ENCODE results near the gene CCDC157. TPM values are rescaled to one million over a fixed set of nuclear protein-coding genes. Genes with fewer than 3 reads are reported as not detected.

The CCDC157 gene
- total and polyA plus RNA-seq, 4 donors, result 0.53 to 1.4 (median 0.98) TPM

DNA sequence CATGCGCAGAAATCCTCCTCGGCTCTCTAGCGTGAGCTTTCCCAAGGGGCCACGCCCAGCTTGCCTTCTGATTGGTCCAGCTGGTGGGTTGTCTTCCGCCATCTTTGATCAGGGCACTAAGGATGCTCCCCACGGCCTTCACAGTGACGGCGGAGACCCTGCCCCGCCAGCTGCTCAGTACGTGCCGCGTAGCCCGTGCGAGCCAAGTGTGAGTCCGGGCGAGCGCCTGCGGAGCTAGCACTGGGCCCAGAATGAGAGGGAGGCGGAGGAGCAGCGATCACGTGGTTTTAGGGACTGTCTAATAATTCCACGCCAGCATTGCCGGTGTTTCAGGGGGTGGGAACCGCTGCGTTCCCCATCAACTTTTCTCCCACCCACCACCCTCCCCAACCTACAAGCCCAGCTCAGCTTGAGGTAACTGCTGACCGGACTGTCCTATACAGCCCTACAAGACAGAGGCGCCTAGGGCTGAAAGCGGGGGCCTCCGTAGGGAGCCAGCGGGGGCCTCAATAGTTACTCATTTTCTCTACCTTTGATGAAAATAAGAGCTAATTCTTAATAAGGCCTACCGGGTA, 67.2 kb downstream of the CCDC157 start (continued):
- TF ChIP-seq REST (IDR thresholded peaks at IDR 0.05) (peak; percentile 89), TAF1 (conservative IDR thresholded peaks at IDR 0.05) (peak; percentile 73), YY1 (IDR thresholded peaks at IDR 0.05) (peak; percentile 100), HNF4A (conservative IDR thresholded peaks at IDR 0.05) (peak in 1 of 2 donors; percentile 48), EGR1 (IDR thresholded peaks at IDR 0.05; ENCODE audit: low read depth in 2 of 2) (peak; percentile 43 to 77), NR2F2 (IDR thresholded peaks at IDR 0.05) (peak; percentile 88), RXRA (IDR thresholded peaks at IDR 0.05) (peak; percentile 66 to 75), JUND (IDR thresholded peaks at IDR 0.05) (no peak)

- Histone ChIP-seq H3K4me1 (ENCODE audit: control insufficient read depth in 4 of 4, insufficient read depth in 4 of 4, low read length in 3 of 4) (peaks cover 8 to 63% (median 49%) of the 10 kb centered on the region in 4 donors), H3K36me3 (ENCODE audit: control insufficient read depth in 4 of 4, insufficient read depth in 3 of 4, low read depth in 1 of 4, low read length in 3 of 4) (peaks cover 0 to 6% (median 2%) of the 10 kb centered on the region in 4 donors), H3K27ac (ENCODE audit: low read depth in 1 of 2, low read length in 2 of 2) (peak overlapping the region; percentile 97 to 99), H3K9ac (ENCODE audit: low read depth in 1 of 2, low read length in 2 of 2) (peak overlapping the region; percentile 57 to 67), H3K9me3 (ENCODE audit: control insufficient read depth in 4 of 4, low read length in 3 of 4) (no peaks in the 10 kb centered on the region), H3K4me3 (ENCODE audit: low read depth in 1 of 3, low read length in 3 of 3) (peak overlapping the region in 2 of 3 donors; percentile 0 to 64), H3K27me3 (ENCODE audit: control insufficient read depth in 4 of 4, insufficient read depth in 4 of 4, low read length in 3 of 4) (no peaks in the 10 kb centered on the region)
- WGBS, result 24% methylated on average over 20 of the region's 20 CpGs
- DNase-seq (ENCODE audit: low spot score), result no peak
- TF ChIP-seq CTCF (IDR thresholded peaks at IDR 0.05; ENCODE audit: low read depth, low read length, missing input control), result peak; percentile 14
- TF ChIP-seq JUND (IDR thresholded peaks at IDR 0.05), result no peak
These were observed 67.9 kb downstream of the CCDC157 start for GRCh38 chr22:30424534-30425326.

- Histone ChIP-seq H3K9ac (ENCODE audit: low read depth in 1 of 2, low read length in 2 of 2) (peak overlapping the region; percentile 25 to 67), H3K27ac (ENCODE audit: low read depth in 1 of 2, low read length in 2 of 2) (peak overlapping the region; percentile 85 to 97), H3K9me3 (ENCODE audit: control insufficient read depth in 4 of 4, low read length in 3 of 4) (no peaks in the 10 kb centered on the region), H3K4me3 (ENCODE audit: low read depth in 1 of 3, low read length in 3 of 3) (peak overlapping the region; percentile 55 to 64 (median 60)), H3K4me1 (ENCODE audit: control insufficient read depth in 4 of 4, insufficient read depth in 4 of 4, low read length in 3 of 4) (peaks cover 5 to 58% (median 45%) of the 10 kb centered on the region in 4 donors), H3K36me3 (ENCODE audit: control insufficient read depth in 4 of 4, insufficient read depth in 3 of 4, low read depth in 1 of 4, low read length in 3 of 4) (peaks cover 0 to 5% (median 2%) of the 10 kb centered on the region in 4 donors), H3K27me3 (ENCODE audit: control insufficient read depth in 4 of 4, insufficient read depth in 4 of 4, low read length in 3 of 4) (no peaks in the 10 kb centered on the region)
- no peak for TF ChIP-seq FOXA2 (IDR thresholded peaks at IDR 0.05)
- TF ChIP-seq RXRA (IDR thresholded peaks at IDR 0.05), result no peak
- no peak for TF ChIP-seq CTCF (IDR thresholded peaks at IDR 0.05; ENCODE audit: low read depth, low read length, missing input control)
- TF ChIP-seq HNF4G (IDR thresholded peaks at IDR 0.05), result no peak
- TF ChIP-seq, protein P1, sequence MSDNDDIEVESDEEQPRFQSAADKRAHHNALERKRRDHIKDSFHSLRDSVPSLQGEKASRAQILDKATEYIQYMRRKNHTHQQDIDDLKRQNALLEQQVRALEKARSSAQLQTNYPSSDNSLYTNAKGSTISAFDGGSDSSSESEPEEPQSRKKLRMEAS (IDR thresholded peaks at IDR 0.05), result no peak
- TF ChIP-seq, protein P2, sequence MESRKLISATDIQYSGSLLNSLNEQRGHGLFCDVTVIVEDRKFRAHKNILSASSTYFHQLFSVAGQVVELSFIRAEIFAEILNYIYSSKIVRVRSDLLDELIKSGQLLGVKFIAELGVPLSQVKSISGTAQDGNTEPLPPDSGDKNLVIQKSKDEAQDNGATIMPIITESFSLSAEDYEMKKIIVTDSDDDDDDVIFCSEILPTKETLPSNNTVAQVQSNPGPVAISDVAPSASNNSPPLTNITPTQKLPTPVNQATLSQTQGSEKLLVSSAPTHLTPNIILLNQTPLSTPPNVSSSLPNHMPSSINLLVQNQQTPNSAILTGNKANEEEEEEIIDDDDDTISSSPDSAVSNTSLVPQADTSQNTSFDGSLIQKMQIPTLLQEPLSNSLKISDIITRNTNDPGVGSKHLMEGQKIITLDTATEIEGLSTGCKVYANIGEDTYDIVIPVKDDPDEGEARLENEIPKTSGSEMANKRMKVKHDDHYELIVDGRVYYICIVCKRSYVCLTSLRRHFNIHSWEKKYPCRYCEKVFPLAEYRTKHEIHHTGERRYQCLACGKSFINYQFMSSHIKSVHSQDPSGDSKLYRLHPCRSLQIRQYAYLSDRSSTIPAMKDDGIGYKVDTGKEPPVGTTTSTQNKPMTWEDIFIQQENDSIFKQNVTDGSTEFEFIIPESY (IDR thresholded peaks at IDR 0.05), result no peak
- TF ChIP-seq YY1 (IDR thresholded peaks at IDR 0.05), result no peak
- no peak for TF ChIP-seq ATF3 (IDR thresholded peaks at IDR 0.05)
- no peak for DNase-seq (ENCODE audit: low spot score)
- WGBS, result 4% methylated on average over 9 of the region's 9 CpGs
These were observed 68.5 kb downstream of the CCDC157 start for GRCh38 chr22:30425327-30425615.

All from liver (tissue), 9 donors.